ENCODE data around the gene ZNF84. TPM values are rescaled to one million over a fixed set of nuclear protein-coding genes. Genes with fewer than 3 reads are reported as not detected.

Gene ZNF84
- total RNA-seq, 1 experiment from 2014 or later = 36.8 TPM

DNA sequence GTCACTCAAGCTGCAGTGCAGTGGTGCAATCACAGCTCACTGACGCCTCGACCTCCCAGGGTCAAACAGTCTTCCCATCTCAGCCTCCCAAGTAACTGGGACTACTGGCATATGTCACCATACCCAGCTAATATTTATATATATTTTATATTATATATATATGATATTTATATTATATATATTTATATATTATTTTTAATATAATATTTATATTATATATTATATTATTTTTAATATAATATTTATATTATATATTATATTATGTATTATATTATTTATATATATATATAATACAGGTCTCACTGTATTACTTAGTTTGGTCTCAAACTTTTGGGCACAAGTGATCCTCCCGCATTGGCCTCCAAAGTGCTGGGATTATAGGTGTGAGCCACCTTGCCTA, 9.4 kb downstream of the ZNF84 start:
- peaks cover 16% of the 10 kb centered on the region for H3K36me3 ChIP-seq (ENCODE audit: control insufficient read depth, insufficient read depth, low read length)
- in situ Hi-C loops (cut with HindIII; ENCODE audit: low pct_unique_long_range_greater_than_20kb, low sequenced_read_pairs) = no loop called here
- CTCF ChIA-PET = no interaction called here
- no peak overlapping the region for H3K4me3 ChIP-seq (ENCODE audit: low read depth in 2 of 2, low read length in 2 of 2)
- BruUV-seq (replicated peaks) = no TSS peak
- TF ChIP-seq SIN3A (IDR thresholded peaks at IDR 0.05; ENCODE audit: borderline replicate concordance, insufficient read depth, low read depth, low read length) (no peak), TCF7L2 (IDR thresholded peaks at IDR 0.05; ENCODE audit: low read depth, low read length) (no peak), POLR2AphosphoS5 (IDR thresholded peaks at IDR 0.05; ENCODE audit: low read depth, low read length) (no peak)
- TF ChIP-seq, protein P1, sequence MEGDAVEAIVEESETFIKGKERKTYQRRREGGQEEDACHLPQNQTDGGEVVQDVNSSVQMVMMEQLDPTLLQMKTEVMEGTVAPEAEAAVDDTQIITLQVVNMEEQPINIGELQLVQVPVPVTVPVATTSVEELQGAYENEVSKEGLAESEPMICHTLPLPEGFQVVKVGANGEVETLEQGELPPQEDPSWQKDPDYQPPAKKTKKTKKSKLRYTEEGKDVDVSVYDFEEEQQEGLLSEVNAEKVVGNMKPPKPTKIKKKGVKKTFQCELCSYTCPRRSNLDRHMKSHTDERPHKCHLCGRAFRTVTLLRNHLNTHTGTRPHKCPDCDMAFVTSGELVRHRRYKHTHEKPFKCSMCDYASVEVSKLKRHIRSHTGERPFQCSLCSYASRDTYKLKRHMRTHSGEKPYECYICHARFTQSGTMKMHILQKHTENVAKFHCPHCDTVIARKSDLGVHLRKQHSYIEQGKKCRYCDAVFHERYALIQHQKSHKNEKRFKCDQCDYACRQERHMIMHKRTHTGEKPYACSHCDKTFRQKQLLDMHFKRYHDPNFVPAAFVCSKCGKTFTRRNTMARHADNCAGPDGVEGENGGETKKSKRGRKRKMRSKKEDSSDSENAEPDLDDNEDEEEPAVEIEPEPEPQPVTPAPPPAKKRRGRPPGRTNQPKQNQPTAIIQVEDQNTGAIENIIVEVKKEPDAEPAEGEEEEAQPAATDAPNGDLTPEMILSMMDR (IDR thresholded peaks at IDR 0.05) = no peak
- TF ChIP-seq, protein P2, sequence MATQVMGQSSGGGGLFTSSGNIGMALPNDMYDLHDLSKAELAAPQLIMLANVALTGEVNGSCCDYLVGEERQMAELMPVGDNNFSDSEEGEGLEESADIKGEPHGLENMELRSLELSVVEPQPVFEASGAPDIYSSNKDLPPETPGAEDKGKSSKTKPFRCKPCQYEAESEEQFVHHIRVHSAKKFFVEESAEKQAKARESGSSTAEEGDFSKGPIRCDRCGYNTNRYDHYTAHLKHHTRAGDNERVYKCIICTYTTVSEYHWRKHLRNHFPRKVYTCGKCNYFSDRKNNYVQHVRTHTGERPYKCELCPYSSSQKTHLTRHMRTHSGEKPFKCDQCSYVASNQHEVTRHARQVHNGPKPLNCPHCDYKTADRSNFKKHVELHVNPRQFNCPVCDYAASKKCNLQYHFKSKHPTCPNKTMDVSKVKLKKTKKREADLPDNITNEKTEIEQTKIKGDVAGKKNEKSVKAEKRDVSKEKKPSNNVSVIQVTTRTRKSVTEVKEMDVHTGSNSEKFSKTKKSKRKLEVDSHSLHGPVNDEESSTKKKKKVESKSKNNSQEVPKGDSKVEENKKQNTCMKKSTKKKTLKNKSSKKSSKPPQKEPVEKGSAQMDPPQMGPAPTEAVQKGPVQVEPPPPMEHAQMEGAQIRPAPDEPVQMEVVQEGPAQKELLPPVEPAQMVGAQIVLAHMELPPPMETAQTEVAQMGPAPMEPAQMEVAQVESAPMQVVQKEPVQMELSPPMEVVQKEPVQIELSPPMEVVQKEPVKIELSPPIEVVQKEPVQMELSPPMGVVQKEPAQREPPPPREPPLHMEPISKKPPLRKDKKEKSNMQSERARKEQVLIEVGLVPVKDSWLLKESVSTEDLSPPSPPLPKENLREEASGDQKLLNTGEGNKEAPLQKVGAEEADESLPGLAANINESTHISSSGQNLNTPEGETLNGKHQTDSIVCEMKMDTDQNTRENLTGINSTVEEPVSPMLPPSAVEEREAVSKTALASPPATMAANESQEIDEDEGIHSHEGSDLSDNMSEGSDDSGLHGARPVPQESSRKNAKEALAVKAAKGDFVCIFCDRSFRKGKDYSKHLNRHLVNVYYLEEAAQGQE (IDR thresholded peaks at IDR 0.05; ENCODE audit: insufficient read depth in 1 of 2, low read depth in 2 of 2, low read length in 1 of 2) = no peak
- POLR2A ChIA-PET = no interaction called here
- ATAC-seq (no peak), DNase-seq (ENCODE audit: low read depth, low spot score) (no peak)
- peaks cover 95% of the 10 kb centered on the region for H3K9me3 ChIP-seq (ENCODE audit: control insufficient read depth, insufficient read depth, low read depth, low read length)
- intact Hi-C loops (cut with micrococcal nuclease; ENCODE audit: unreplicated experiment) = no loop called here
- H3K27me3 ChIP-seq (ENCODE audit: control insufficient read depth, insufficient read depth, low read length) = no peaks in the 10 kb centered on the region
- H3K4me1 ChIP-seq (ENCODE audit: control insufficient read depth, insufficient read depth, low read length) = no peaks in the 10 kb centered on the region
- no peak overlapping the region for H3K27ac ChIP-seq (ENCODE audit: low read length)

DNA sequence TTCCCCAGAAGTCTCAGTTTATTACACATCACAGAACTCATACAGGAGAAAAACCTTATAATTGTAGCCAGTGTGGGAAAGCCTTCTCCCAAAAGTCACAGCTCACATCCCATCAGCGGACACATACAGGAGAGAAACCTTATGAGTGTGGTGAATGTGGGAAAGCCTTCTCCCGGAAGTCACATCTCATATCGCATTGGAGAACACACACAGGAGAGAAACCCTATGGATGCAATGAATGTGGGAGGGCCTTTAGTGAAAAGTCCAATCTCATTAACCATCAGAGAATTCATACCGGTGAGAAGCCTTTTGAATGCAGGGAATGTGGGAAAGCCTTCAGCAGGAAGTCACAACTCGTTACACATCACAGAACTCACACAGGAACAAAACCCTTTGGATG, 20.1 kb downstream of the ZNF84 start:
- no peak for ATAC-seq
- POLR2A ChIA-PET = no interaction called here
- intact Hi-C loops (cut with micrococcal nuclease; ENCODE audit: unreplicated experiment) = no loop called here
- Histone ChIP-seq H3K27me3 (ENCODE audit: control insufficient read depth, insufficient read depth, low read length) (no peaks in the 10 kb centered on the region), H3K4me1 (ENCODE audit: control insufficient read depth, insufficient read depth, low read length) (no peaks in the 10 kb centered on the region), H3K9me3 (ENCODE audit: control insufficient read depth, insufficient read depth, low read depth, low read length) (peaks cover 95% of the 10 kb centered on the region), H3K36me3 (ENCODE audit: control insufficient read depth, insufficient read depth, low read length) (peaks cover 10% of the 10 kb centered on the region; the same call in 1 of the 2 replicates), H3K27ac (ENCODE audit: low read length) (no peak overlapping the region), H3K4me3 (ENCODE audit: low read depth in 2 of 2, low read length in 2 of 2) (no peak overlapping the region)
- no peak for DNase-seq (ENCODE audit: low read depth, low spot score)
- CTCF ChIA-PET = no interaction called here
- in situ Hi-C loops (cut with HindIII; ENCODE audit: low pct_unique_long_range_greater_than_20kb, low sequenced_read_pairs) = no loop called here
- TF ChIP-seq, protein P2 (IDR thresholded peaks at IDR 0.05; ENCODE audit: insufficient read depth in 1 of 2, low read depth in 2 of 2, low read length in 1 of 2) = no peak
- TF ChIP-seq TCF7L2 (IDR thresholded peaks at IDR 0.05; ENCODE audit: low read depth, low read length) (no peak), SIN3A (IDR thresholded peaks at IDR 0.05; ENCODE audit: borderline replicate concordance, insufficient read depth, low read depth, low read length) (no peak)
- TF ChIP-seq, protein P1 (IDR thresholded peaks at IDR 0.05) = no peak
- BruUV-seq (replicated peaks) = no TSS peak
